GM12864 (cell line): Measurements from ENCODE around the gene USP7.
"Not testable (repeated sequence)": the region's sequence is repeated elsewhere in the genome, so short reads cannot be mapped to it uniquely, and the experiment has no call there.

Experiments
- DNase-seq: peaks from one replicate; pipeline ENCODE4 v3.0.0-alpha.2; 2011; ENCODE audit warnings: low read depth
- H3K4me3 ChIP-seq: 2 replicates; pipeline ENCODE4 v1.5.1; 2011; ENCODE audit warnings: mild to moderate bottlenecking, low read depth, low read length, control low read depth
- CTCF ChIP-seq: IDR thresholded peaks from 2 replicates; pipeline ENCODE4 v1.5.1; 2011; ENCODE audit warnings: low read depth, mild to moderate bottlenecking, moderate library complexity, low read length, control low read depth, inconsistent platforms; ENCODE audit errors: missing control alignments

Gene USP7

GRCh38 chr16:8919089-8919933, 44.4 kb downstream of the USP7 start:
- H3K4me3 ChIP-seq, result no peak overlapping the region
- no peak for TF ChIP-seq CTCF
- DNase-seq, result no peak

- DNase-seq, H3K4me3 ChIP-seq: not testable (repeated sequence)
Measured at GRCh38 chr16:8917336-8917735, 46.4 kb downstream of the USP7 start.

GRCh38 chr16:8916541-8917225, 47.0 kb downstream of the USP7 start:
- no peak for DNase-seq
- no peak overlapping the region for H3K4me3 ChIP-seq
- no peak for TF ChIP-seq CTCF

- DNase-seq, result no peak
- H3K4me3 ChIP-seq, result no peak overlapping the region
- no peak for TF ChIP-seq CTCF
Measured at GRCh38 chr16:8915722-8916301, 47.9 kb downstream of the USP7 start.

GRCh38 chr16:8914098-8914497, 49.6 kb downstream of the USP7 start:
- TF ChIP-seq CTCF, result no peak
- H3K4me3 ChIP-seq, result no peak overlapping the region
- no peak for DNase-seq

- no peak for TF ChIP-seq CTCF
- H3K4me3 ChIP-seq, result no peak overlapping the region
- no peak for DNase-seq
Measured at GRCh38 chr16:8912793-8913192, 50.9 kb downstream of the USP7 start.

GRCh38 chr16:8910811-8911210, 52.9 kb downstream of the USP7 start:
- H3K4me3 ChIP-seq, result no peak overlapping the region
- no peak for DNase-seq
- no peak for TF ChIP-seq CTCF
